Activated T-cell treated with anti-CD3 and anti-CD28 coated beads, Interleukin-2, amount 50 U/mL, for 24 hours (primary cell): ENCODE results near the gene CDC123.
A peak's percentile ranks its signal among the peaks of the same experiment; 100 is the strongest.

Experiments
- DNase-seq: peaks from one replicate; pipeline ENCODE4 v3.0.0-alpha.2; 2020
- H3K27ac Mint-ChIP-seq: 2 replicates; pipeline ENCODE4 v1.8.0; 2020; ENCODE audit warnings: mild to moderate bottlenecking, mixed read lengths
- H3K27me3 Mint-ChIP-seq: 2 replicates; pipeline ENCODE4 v1.8.0; 2020; ENCODE audit warnings: mixed read lengths
- H3K36me3 Mint-ChIP-seq: 2 replicates; pipeline ENCODE4 v1.8.0; 2020; ENCODE audit warnings: low read depth, mixed read lengths
- H3K4me1 Mint-ChIP-seq: 2 replicates; pipeline ENCODE4 v1.8.0; 2020; ENCODE audit warnings: low read depth, mixed read lengths
- H3K4me3 Mint-ChIP-seq: 2 replicates; pipeline ENCODE4 v1.8.0; 2020; ENCODE audit warnings: mild to moderate bottlenecking, moderate library complexity, mixed read lengths
- H3K9me3 Mint-ChIP-seq: 2 replicates; pipeline ENCODE4 v1.8.0; 2020; ENCODE audit warnings: mixed read lengths

The CDC123 gene

DNA sequence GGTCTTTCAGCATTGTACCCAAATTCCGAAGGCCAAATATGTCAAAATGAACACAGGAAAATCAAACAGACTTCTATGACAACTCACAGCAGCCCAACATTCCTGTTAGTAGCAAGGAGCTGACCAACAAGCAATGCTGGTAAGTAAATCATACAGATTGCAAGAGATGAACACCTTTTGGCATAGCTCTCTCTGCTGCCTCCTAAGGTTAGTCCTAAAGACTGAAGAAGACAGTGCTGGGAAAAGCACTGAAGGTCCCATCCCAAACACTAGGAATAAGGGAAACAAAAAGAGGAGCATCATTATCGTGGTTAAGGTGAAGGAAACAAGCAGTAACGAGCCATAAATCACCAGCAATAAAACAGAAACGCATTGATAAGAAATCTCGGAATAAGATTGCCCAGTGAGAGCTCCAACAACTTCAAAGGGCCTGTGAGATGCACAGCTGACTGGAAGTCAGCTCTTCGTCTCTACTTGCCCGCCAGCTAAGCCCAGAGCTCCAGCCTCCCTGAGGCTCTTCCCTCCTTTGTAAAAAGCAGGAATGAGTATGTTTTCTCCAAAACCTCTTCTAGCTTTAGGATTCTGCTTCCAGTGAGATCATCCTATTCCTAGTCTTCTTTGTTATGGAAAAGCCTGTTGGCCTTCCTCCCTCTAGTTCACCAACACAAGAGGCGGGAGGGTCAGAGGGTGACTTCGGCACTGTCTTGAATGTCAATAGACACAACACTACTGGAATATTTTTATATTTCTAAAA, 15.6 kb upstream of the CDC123 start:
- H3K27me3 Mint-ChIP-seq = no peaks in the 10 kb centered on the region
- H3K9me3 Mint-ChIP-seq = no peaks in the 10 kb centered on the region
- DNase-seq = no peak
- peak overlapping the region; percentile 90 for H3K27ac Mint-ChIP-seq
- H3K4me1 Mint-ChIP-seq = peaks cover 41% of the 10 kb centered on the region
- H3K36me3 Mint-ChIP-seq = peaks cover 90% of the 10 kb centered on the region
- H3K4me3 Mint-ChIP-seq = no peak overlapping the region

- Mint-ChIP-seq H3K27me3 (no peaks in the 10 kb centered on the region), H3K27ac (peak overlapping the region; percentile 90), H3K4me1 (peaks cover 45% of the 10 kb centered on the region), H3K4me3 (peak overlapping the region; percentile 18), H3K9me3 (no peaks in the 10 kb centered on the region), H3K36me3 (peaks cover 92% of the 10 kb centered on the region)
- DNase-seq = peak; percentile 74
These were observed 14.8 kb upstream of the CDC123 start for GRCh38 chr10:12181065-12181775.

GRCh38 chr10:12184165-12184564, 11.8 kb upstream of the CDC123 start:
- no peak for DNase-seq
- H3K4me3 Mint-ChIP-seq = no peak overlapping the region
- no peak overlapping the region for H3K27ac Mint-ChIP-seq
- peaks cover 55% of the 10 kb centered on the region for H3K4me1 Mint-ChIP-seq
- H3K9me3 Mint-ChIP-seq = no peaks in the 10 kb centered on the region
- H3K36me3 Mint-ChIP-seq = peaks cover 93% of the 10 kb centered on the region
- H3K27me3 Mint-ChIP-seq = no peaks in the 10 kb centered on the region

GRCh38 chr10:12186323-12186722, 9.7 kb upstream of the CDC123 start:
- Mint-ChIP-seq H3K36me3 (peaks cover 85% of the 10 kb centered on the region), H3K4me1 (peaks cover 48% of the 10 kb centered on the region), H3K9me3 (no peaks in the 10 kb centered on the region), H3K27me3 (no peaks in the 10 kb centered on the region), H3K27ac (peak overlapping the region; percentile 89), H3K4me3 (peak overlapping the region; percentile 30)
- no peak for DNase-seq

- Mint-ChIP-seq H3K9me3 (no peaks in the 10 kb centered on the region), H3K27ac (peak overlapping the region; percentile 89), H3K4me3 (no peak overlapping the region), H3K4me1 (peaks cover 51% of the 10 kb centered on the region), H3K36me3 (peaks cover 85% of the 10 kb centered on the region), H3K27me3 (no peaks in the 10 kb centered on the region)
- DNase-seq = no peak
These were observed 8.6 kb upstream of the CDC123 start for GRCh38 chr10:12187321-12187905.

- no peak for DNase-seq
- Mint-ChIP-seq H3K4me3 (no peak overlapping the region), H3K27ac (peak overlapping the region; percentile 26), H3K9me3 (no peaks in the 10 kb centered on the region), H3K36me3 (peaks cover 83% of the 10 kb centered on the region), H3K4me1 (peaks cover 60% of the 10 kb centered on the region), H3K27me3 (no peaks in the 10 kb centered on the region)
These were observed 7.3 kb upstream of the CDC123 start for GRCh38 chr10:12188656-12189055.

GRCh38 chr10:12189426-12189825, 6.6 kb upstream of the CDC123 start:
- DNase-seq = no peak
- H3K27me3 Mint-ChIP-seq = no peaks in the 10 kb centered on the region
- peaks cover 85% of the 10 kb centered on the region for H3K36me3 Mint-ChIP-seq
- no peak overlapping the region for H3K27ac Mint-ChIP-seq
- no peak overlapping the region for H3K4me3 Mint-ChIP-seq
- H3K9me3 Mint-ChIP-seq = no peaks in the 10 kb centered on the region
- H3K4me1 Mint-ChIP-seq = peaks cover 66% of the 10 kb centered on the region

GRCh38 chr10:12191715-12192114, 4.3 kb upstream of the CDC123 start:
- H3K36me3 Mint-ChIP-seq = peaks cover 83% of the 10 kb centered on the region
- DNase-seq = no peak
- peaks cover 58% of the 10 kb centered on the region for H3K4me1 Mint-ChIP-seq
- H3K9me3 Mint-ChIP-seq = no peaks in the 10 kb centered on the region
- no peak overlapping the region for H3K4me3 Mint-ChIP-seq
- no peaks in the 10 kb centered on the region for H3K27me3 Mint-ChIP-seq
- peak overlapping the region; percentile 58 for H3K27ac Mint-ChIP-seq

- no peak for DNase-seq
- peaks cover 76% of the 10 kb centered on the region for H3K36me3 Mint-ChIP-seq
- H3K27me3 Mint-ChIP-seq = no peaks in the 10 kb centered on the region
- H3K4me3 Mint-ChIP-seq = peak overlapping the region; percentile 21
- H3K4me1 Mint-ChIP-seq = peaks cover 52% of the 10 kb centered on the region
- no peak overlapping the region for H3K27ac Mint-ChIP-seq
- H3K9me3 Mint-ChIP-seq = no peaks in the 10 kb centered on the region
These were observed 2.8 kb upstream of the CDC123 start for GRCh38 chr10:12193193-12193592.

DNA sequence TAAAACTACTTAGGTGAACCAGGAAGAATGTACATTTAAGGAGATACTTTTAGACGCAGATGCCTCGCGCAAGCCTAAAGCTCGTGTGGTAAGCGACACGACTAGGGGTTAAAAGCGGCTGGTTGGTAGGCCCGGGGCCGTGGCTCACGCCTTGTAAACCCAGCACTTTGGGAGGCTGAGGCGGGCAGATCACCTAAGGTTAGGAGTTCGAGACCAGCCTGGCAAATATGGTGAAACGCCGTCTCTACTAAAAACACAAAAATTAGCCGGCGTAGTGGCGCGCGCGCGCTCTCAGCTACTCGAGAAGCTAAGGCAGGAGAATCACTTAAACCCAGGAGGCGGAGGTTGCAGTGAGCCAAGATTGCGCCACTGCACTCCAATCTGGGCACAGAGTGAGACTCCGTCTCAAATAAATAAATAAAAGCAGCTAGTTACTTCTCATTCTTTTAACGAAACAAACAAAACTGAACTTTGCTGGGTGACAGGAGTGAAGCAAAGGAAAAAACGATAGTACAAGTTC, 1.2 kb upstream of the CDC123 start:
- H3K4me3 Mint-ChIP-seq = peak overlapping the region; percentile 88
- peaks cover 56% of the 10 kb centered on the region for H3K4me1 Mint-ChIP-seq
- H3K9me3 Mint-ChIP-seq = no peaks in the 10 kb centered on the region
- H3K27me3 Mint-ChIP-seq = no peaks in the 10 kb centered on the region
- H3K36me3 Mint-ChIP-seq = peaks cover 78% of the 10 kb centered on the region
- peak overlapping the region; percentile 97 for H3K27ac Mint-ChIP-seq
- DNase-seq = peak; percentile 54

- Mint-ChIP-seq H3K27ac (peak overlapping the region; percentile 97), H3K36me3 (peaks cover 74% of the 10 kb centered on the region), H3K9me3 (no peaks in the 10 kb centered on the region), H3K4me1 (peaks cover 53% of the 10 kb centered on the region), H3K4me3 (peak overlapping the region; percentile 88), H3K27me3 (no peaks in the 10 kb centered on the region)
- no peak for DNase-seq
These were observed 746 bp upstream of the CDC123 start for GRCh38 chr10:12195281-12195602.

DNA sequence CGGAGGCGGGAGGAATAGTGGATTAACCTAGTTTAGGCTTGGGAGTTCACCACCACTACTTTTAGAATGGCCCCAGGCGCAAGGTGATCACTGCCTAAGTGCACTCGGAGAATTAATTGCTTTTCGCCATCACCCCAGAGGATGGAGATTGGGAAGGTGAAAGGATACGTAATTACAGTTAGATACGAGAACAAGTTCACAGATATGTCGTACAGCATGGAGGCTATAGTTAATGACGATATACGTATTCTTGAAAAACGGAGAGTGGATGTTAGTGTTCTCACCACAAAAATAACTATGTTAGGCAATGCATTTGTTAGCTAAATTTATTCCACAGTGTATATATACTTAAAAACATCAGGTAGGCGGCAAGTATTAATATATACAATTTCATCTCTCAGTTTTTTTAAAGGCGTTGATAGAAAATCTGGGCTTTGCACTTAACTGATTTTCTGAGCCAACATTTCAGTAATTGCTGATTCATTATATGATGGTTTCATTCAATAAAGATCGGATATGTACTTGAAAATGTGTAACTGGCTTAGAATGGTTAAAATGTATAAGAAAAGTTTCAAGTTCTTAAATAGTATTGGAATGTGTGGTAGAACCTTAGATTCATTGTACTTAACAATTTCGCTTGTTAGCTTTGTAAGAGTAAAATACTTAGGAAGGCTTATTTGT, 683 bp downstream of the CDC123 start:
- Mint-ChIP-seq H3K27ac (peak overlapping the region; percentile 97), H3K9me3 (no peaks in the 10 kb centered on the region), H3K27me3 (no peaks in the 10 kb centered on the region), H3K4me3 (peak overlapping the region; percentile 88), H3K36me3 (peaks cover 77% of the 10 kb centered on the region), H3K4me1 (peaks cover 55% of the 10 kb centered on the region)
- DNase-seq = no peak

DNA sequence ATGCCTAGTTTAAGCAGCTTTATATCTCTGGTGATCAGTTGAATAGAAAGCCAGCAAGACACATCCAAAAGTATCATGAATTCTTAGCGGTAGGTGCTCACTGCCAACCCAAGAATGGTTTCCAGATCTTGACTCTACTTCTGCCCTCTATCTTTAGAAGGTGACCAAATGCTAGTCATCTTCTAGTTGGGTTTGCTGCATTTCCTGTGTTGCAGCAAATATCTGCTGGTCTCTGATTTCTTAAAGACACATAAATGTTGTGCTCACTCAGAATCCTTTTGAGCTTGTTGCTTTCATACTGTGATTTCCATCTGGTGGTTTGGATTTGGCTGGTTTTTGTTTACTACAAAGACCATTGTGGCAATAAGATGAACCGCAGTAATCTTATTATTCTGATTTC, 2.2 kb downstream of the CDC123 start:
- H3K4me3 Mint-ChIP-seq = peak overlapping the region; percentile 49
- H3K27ac Mint-ChIP-seq = peak overlapping the region; percentile 7
- H3K9me3 Mint-ChIP-seq = no peaks in the 10 kb centered on the region
- H3K36me3 Mint-ChIP-seq = peaks cover 80% of the 10 kb centered on the region
- no peak for DNase-seq
- H3K4me1 Mint-ChIP-seq = peaks cover 57% of the 10 kb centered on the region
- no peaks in the 10 kb centered on the region for H3K27me3 Mint-ChIP-seq

DNA sequence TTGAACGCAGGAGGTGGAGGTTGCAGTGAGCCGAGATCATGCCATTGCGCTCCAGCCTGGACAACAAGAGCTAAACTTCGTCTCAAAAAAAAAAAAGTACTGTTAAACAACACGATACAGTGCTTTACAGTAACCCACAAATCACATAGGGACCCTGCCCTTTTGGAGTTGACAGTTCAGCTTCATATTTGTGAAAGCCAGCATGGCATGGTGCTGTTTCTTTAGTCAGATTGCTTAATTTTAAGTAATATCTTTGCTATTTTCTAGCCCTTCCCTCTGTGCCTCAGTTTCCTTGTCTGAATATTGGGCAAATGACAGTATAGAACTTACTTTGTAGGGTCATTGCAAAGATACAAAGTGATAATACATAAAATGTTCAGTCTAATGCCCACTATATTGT, 4.9 kb downstream of the CDC123 start:
- Mint-ChIP-seq H3K36me3 (peaks cover 81% of the 10 kb centered on the region), H3K4me3 (no peak overlapping the region)

More for the DNA sequence above, 4.9 kb downstream of the CDC123 start:
- DNase-seq = no peak
- Mint-ChIP-seq H3K27ac (peak overlapping the region; percentile 60), H3K4me1 (peaks cover 54% of the 10 kb centered on the region), H3K9me3 (no peaks in the 10 kb centered on the region), H3K27me3 (no peaks in the 10 kb centered on the region)
